GM12891 (cell line): Measurements from ENCODE around the gene EEIG1. TPM values are rescaled to one million over a fixed set of nuclear protein-coding genes. Genes with fewer than 3 reads are reported as not detected.
A peak's percentile ranks its signal among the peaks of the same experiment; 100 is the strongest.
"Not testable (repeated sequence)": the region's sequence is repeated elsewhere in the genome, so short reads cannot be mapped to it uniquely, and the experiment has no call there.

Experiments
- DNase-seq: peaks from one replicate; pipeline ENCODE4 v3.0.0; 2011; ENCODE audit warnings: low spot score; ENCODE audit not compliant: insufficient read length
- FAIRE-seq: peaks from 2 replicates; lab custom pipeline; 2011; peaks lifted over from hg19 to GRCh38; lab: Jason Lieb, UNC
- PAX5 ChIP-seq: IDR thresholded peaks from 2 replicates; pipeline ENCODE4 v1.6.1; 2011; ENCODE audit warnings: low read length, moderate library complexity, mild to moderate bottlenecking; ENCODE audit not compliant: insufficient read depth, severe bottlenecking
- POLR2A ChIP-seq: IDR thresholded peaks from 2 replicates; pipeline ENCODE4 v1.6.1; 2011; ENCODE audit warnings: low read depth, low read length, control low read depth
- POLR2AphosphoS5 ChIP-seq: IDR thresholded peaks from 2 replicates; pipeline ENCODE4 v1.6.1; 2011; ENCODE audit warnings: low read depth, low read length, control low read depth
- POU2F2 ChIP-seq: IDR thresholded peaks from 2 replicates; pipeline ENCODE4 v1.6.1; 2011; ENCODE audit warnings: low read depth, mild to moderate bottlenecking, control low read depth, low read length, moderate library complexity
- SPI1 ChIP-seq: IDR thresholded peaks from 2 replicates; pipeline ENCODE4 v1.6.1; 2011; ENCODE audit warnings: low read depth, low read length, control low read depth
- TAF1 ChIP-seq: IDR thresholded peaks from 2 replicates; pipeline ENCODE4 v1.6.1; 2011; ENCODE audit warnings: low read depth, low read length, control low read depth
- polyA plus RNA-seq: library from polyadenylated mRNA; unstranded; fragments of >200 nt; gene quantifications from one replicate; pipeline ENCODE4 v1.2.1, GENCODE V29; 2012; ENCODE audit warnings: low read depth, missing spikeins, inconsistent platforms; ENCODE audit not compliant: missing spikeins

Gene EEIG1
- polyA plus RNA-seq, result 26.9 TPM

- FAIRE-seq (peak; percentile 95), DNase-seq (peak; percentile 90)
- no peak for TF ChIP-seq PAX5
- no peak for TF ChIP-seq SPI1
- peak; percentile 53 for TF ChIP-seq POLR2AphosphoS5
- TF ChIP-seq POU2F2, result no peak
- peak; percentile 49 for TF ChIP-seq TAF1
- TF ChIP-seq POLR2A, result peak; percentile 48; the same call in 1 of the 2 replicates
Observed at GRCh38 chr9:127980706-127981558, at the start of gene EEIG1. Gene EEIG1 (minus strand): TSS chr9:127980989. CDS start chr9:127980137, 852 bp downstream.

GRCh38 chr9:128027705-128028104, 46.9 kb upstream of the EEIG1 start:
- TF ChIP-seq POU2F2 (no peak), POLR2A (no peak), POLR2AphosphoS5 (no peak), SPI1 (no peak), TAF1 (no peak)
- DNase-seq (no peak), FAIRE-seq (no peak)

- FAIRE-seq (no peak), DNase-seq (no peak)
- TF ChIP-seq POU2F2 (no peak), TAF1 (no peak), POLR2A (no peak), SPI1 (no peak), POLR2AphosphoS5 (no peak), PAX5 (no peak)
Observed at GRCh38 chr9:128026773-128027541, 46.2 kb upstream of the EEIG1 start.

- FAIRE-seq, result peak; percentile 93
- TF ChIP-seq SPI1 (peak; percentile 60), POLR2A (no peak)
- DNase-seq, result peak; percentile 57
Observed at GRCh38 chr9:128026255-128026772, 45.5 kb upstream of the EEIG1 start.

GRCh38 chr9:128025736-128026135, 44.9 kb upstream of the EEIG1 start:
- peak; percentile 33 for FAIRE-seq
- DNase-seq, result no peak
- TF ChIP-seq POLR2A, result no peak
- no peak for TF ChIP-seq POLR2AphosphoS5
- no peak for TF ChIP-seq TAF1

- TF ChIP-seq SPI1, result no peak
- TF ChIP-seq POLR2AphosphoS5, result no peak
- TF ChIP-seq PAX5, result no peak
- TF ChIP-seq TAF1, result no peak
- TF ChIP-seq POU2F2, result no peak
- no peak for TF ChIP-seq POLR2A
- FAIRE-seq, result no peak
- no peak for DNase-seq
Observed at GRCh38 chr9:128024761-128025308, 44.0 kb upstream of the EEIG1 start.

GRCh38 chr9:128023671-128024070, 42.9 kb upstream of the EEIG1 start:
- not testable (repeated sequence) for FAIRE-seq, DNase-seq

GRCh38 chr9:128022886-128023285, 42.1 kb upstream of the EEIG1 start:
- FAIRE-seq, result no peak
- DNase-seq, result no peak
- no peak for TF ChIP-seq POLR2A
- no peak for TF ChIP-seq POU2F2
- TF ChIP-seq PAX5, result no peak
- no peak for TF ChIP-seq TAF1
- TF ChIP-seq SPI1, result peak; percentile 62

- FAIRE-seq (no peak), DNase-seq (no peak)
- no peak for TF ChIP-seq POLR2AphosphoS5
- no peak for TF ChIP-seq TAF1
- no peak for TF ChIP-seq POLR2A
- no peak for TF ChIP-seq PAX5
- TF ChIP-seq SPI1, result no peak
- no peak for TF ChIP-seq POU2F2
Observed at GRCh38 chr9:128021098-128021497, 40.3 kb upstream of the EEIG1 start.
